Panc1 (cell line): ENCODE data around the gene MRPL33. TPM values are rescaled to one million over a fixed set of nuclear protein-coding genes. Genes with fewer than 3 reads are reported as not detected.

Experiments used
- ATAC-seq: fragments of 200-7000 bp; cut with Tn5 transposase; 2 replicates; pipeline ENCODE4 v1.9.1; 2020; ENCODE audit warnings: mild to moderate bottlenecking, moderate library complexity
- BruUV-seq: library from RNA; stranded (reverse); fragments of 400-500 nt; replicated peaks from 2 replicates; lab custom pipeline; 2021; lab: Mats Ljungman, UMichigan
- CTCF ChIA-PET: fragments of 300-600 bp; sonication (Branson Sonifier 250); formaldehyde crosslinking; loops from one replicate; lab custom pipeline; 2022; ENCODE audit warnings: antibody characterized with exemption; lab: Charles Lee
- POLR2A ChIA-PET: fragments of 300-600 bp; sonication (Branson Sonifier 250); formaldehyde crosslinking; loops from one replicate; lab custom pipeline; 2022; ENCODE audit warnings: antibody characterized with exemption; lab: Charles Lee
- DNase-seq: peaks from one replicate; pipeline ENCODE4 v3.0.0-alpha.2; 2010; ENCODE audit warnings: low read depth, low spot score
- H3K27ac ChIP-seq: 2 replicates; pipeline ENCODE4 v1.5.1; 2011; ENCODE audit warnings: mild to moderate bottlenecking, low read length, inconsistent platforms
- H3K27me3 ChIP-seq: fragments of 200-500 bp; sonication (Bioruptor generic); 2 replicates; pipeline ENCODE4 v1.6.0; 2014; ENCODE audit warnings: low read length, inconsistent platforms; ENCODE audit not compliant: control insufficient read depth, insufficient read depth
- H3K36me3 ChIP-seq: fragments of 200-500 bp; sonication (Bioruptor generic); 2 replicates; pipeline ENCODE4 v1.5.1; 2014; ENCODE audit warnings: inconsistent platforms, mild to moderate bottlenecking, low read length, moderate library complexity; ENCODE audit not compliant: control insufficient read depth, insufficient read depth
- H3K4me1 ChIP-seq: 2 replicates; pipeline ENCODE4 v1.5.1; 2011; ENCODE audit warnings: inconsistent platforms, mild to moderate bottlenecking, low read length, moderate library complexity; ENCODE audit not compliant: control insufficient read depth, insufficient read depth
- H3K4me3 ChIP-seq, 2 experiments: 2 replicates each; pipeline ENCODE4 v1.5.1; 2011 to 2012; ENCODE audit warnings: low read depth in 2 of 2, low read length in 2 of 2, mild to moderate bottlenecking in 2 of 2, inconsistent platforms in 1 of 2, moderate library complexity in 1 of 2
- H3K9me3 ChIP-seq: fragments of 200-500 bp; sonication (Bioruptor generic); 2 replicates; pipeline ENCODE4 v1.5.1; 2014; ENCODE audit warnings: low read depth, mild to moderate bottlenecking, inconsistent platforms, low read length, moderate library complexity; ENCODE audit not compliant: control insufficient read depth, insufficient read depth
- POLR2AphosphoS5 ChIP-seq: IDR thresholded peaks from 2 replicates; pipeline ENCODE4 v1.6.1; 2012; ENCODE audit warnings: mild to moderate bottlenecking, low read depth, low read length, moderate library complexity
- REST ChIP-seq, 2 experiments: IDR thresholded peaks; 2 replicates each; pipeline ENCODE4 v1.6.1; 2011 to 2012; ENCODE audit warnings: low read depth in 2 of 2, control low read depth in 1 of 2, low read length in 1 of 2, mild to moderate bottlenecking in 1 of 2, moderate library complexity in 1 of 2; ENCODE audit not compliant: insufficient read depth in 1 of 2
- SIN3A ChIP-seq: IDR thresholded peaks from 2 replicates; pipeline ENCODE4 v1.6.1; 2012; ENCODE audit warnings: low read depth, mild to moderate bottlenecking, low read length, moderate library complexity, borderline replicate concordance; ENCODE audit not compliant: insufficient read depth
- TCF7L2 ChIP-seq: IDR thresholded peaks from 2 replicates; pipeline ENCODE4 v1.6.1; 2011; ENCODE audit warnings: mild to moderate bottlenecking, low read depth, low read length, inconsistent platforms
- in situ Hi-C: cut with HindIII; loops from 2 replicates; pipeline ENCODE4 v1.10.0; 2016; ENCODE audit warnings: low sequenced_read_pairs, low pct_unique_long_range_greater_than_20kb
- intact Hi-C: fragments of 100-400 bp; cut with micrococcal nuclease; formaldehyde crosslinking; loops from one replicate; pipeline ENCODE4 v1.10.0; 2022; ENCODE audit not compliant: unreplicated experiment
- total RNA-seq: library from RNA; stranded (reverse); gene quantifications from one replicate; pipeline ENCODE4 v1.2.1, GENCODE V29; 2021; ENCODE audit not compliant: unreplicated experiment
- TF ChIP-seq, protein P1 (sequence below): fragments of 450-650 bp; IDR thresholded peaks from 2 replicates; pipeline ENCODE4 v1.5.1; 2017; ENCODE audit warnings: mild to moderate bottlenecking

MRPL33 gene
- total RNA-seq, 1 experiment from 2014 or later: 61.6 TPM

- Histone ChIP-seq H3K27ac (no peak overlapping the region), H3K4me1 (peaks cover 5% of the 10 kb centered on the region), H3K4me3 (no peak overlapping the region), H3K9me3 (no peaks in the 10 kb centered on the region; the same call in 1 of the 2 replicates), H3K36me3 (no peaks in the 10 kb centered on the region), H3K27me3 (no peaks in the 10 kb centered on the region)
- ChIA-PET CTCF (no interaction called here), POLR2A (no interaction called here)
- in situ Hi-C loops: no loop called here
- intact Hi-C loops: no loop called here
- TF ChIP-seq SIN3A (no peak), TCF7L2 (no peak), REST (IDR thresholded peaks at IDR 0.05; ENCODE audit: insufficient read depth in 1 of 2, low read depth in 2 of 2, low read length in 1 of 2) (no peak), POLR2AphosphoS5 (no peak)
- TF ChIP-seq, protein P1, sequence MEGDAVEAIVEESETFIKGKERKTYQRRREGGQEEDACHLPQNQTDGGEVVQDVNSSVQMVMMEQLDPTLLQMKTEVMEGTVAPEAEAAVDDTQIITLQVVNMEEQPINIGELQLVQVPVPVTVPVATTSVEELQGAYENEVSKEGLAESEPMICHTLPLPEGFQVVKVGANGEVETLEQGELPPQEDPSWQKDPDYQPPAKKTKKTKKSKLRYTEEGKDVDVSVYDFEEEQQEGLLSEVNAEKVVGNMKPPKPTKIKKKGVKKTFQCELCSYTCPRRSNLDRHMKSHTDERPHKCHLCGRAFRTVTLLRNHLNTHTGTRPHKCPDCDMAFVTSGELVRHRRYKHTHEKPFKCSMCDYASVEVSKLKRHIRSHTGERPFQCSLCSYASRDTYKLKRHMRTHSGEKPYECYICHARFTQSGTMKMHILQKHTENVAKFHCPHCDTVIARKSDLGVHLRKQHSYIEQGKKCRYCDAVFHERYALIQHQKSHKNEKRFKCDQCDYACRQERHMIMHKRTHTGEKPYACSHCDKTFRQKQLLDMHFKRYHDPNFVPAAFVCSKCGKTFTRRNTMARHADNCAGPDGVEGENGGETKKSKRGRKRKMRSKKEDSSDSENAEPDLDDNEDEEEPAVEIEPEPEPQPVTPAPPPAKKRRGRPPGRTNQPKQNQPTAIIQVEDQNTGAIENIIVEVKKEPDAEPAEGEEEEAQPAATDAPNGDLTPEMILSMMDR: no peak
- no peak for DNase-seq
- no TSS peak for BruUV-seq
- ATAC-seq: no peak
Measured at GRCh38 chr2:27795868-27796277, 24.4 kb downstream of the MRPL33 start.

DNA sequence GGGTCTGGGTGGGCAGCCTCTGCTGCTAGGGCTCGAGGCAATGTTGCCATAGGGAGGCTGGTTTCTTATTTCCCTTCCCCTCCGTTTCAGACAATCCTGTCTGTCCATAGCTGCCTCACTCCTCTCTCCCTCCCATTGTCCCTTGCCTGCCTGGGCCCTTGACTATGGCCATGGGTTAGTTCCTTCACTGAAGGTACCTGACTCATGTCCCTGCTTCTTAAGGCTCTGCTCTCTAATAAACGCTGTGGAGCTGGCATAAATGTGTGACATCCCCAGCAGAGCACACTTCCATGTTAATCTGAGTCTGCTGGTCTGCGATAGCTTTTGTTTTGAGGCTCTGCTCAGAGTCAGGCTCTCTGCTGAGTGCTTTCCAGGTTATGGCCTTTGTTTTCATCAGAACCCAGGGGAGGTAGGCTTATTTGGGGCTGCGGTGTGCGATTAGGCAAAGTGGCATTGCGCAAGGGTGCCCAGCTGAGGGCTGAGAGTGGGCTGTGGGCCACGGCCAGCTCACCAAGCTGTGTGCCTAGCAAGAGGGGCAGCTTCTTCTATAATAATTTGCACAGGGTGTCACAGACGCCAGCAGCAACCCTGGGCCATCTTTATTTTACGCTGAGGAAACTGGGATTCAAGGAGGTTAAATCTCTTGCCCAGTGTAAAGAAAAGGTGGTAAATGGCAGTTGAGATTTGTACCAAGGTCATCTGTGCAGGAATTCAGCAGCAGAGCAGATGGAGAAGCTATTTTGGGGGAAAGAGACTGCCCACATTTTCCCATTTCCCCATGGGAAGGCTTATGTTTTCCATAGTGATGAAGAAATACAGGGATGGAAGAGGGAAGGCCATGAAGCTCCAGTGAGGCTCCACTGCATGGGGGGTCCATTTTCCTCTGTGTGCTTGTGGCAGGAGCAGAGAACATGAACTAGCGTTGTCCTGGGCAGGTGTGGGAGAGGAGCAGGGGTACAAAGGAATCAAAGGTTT is 25.6 kb downstream of the MRPL33 start:
- no peak for DNase-seq
- no peaks in the 10 kb centered on the region for H3K27me3 ChIP-seq
- H3K36me3 ChIP-seq: no peaks in the 10 kb centered on the region
- H3K27ac ChIP-seq: no peak overlapping the region
- ATAC-seq: no peak
- POLR2A ChIA-PET: no interaction called here
- no peaks in the 10 kb centered on the region for H3K9me3 ChIP-seq
- no peak for TF ChIP-seq POLR2AphosphoS5
- TF ChIP-seq, protein P1: no peak
- no peak for TF ChIP-seq SIN3A
- no peak for TF ChIP-seq REST (IDR thresholded peaks at IDR 0.05; ENCODE audit: insufficient read depth in 1 of 2, low read depth in 2 of 2, low read length in 1 of 2)
- TF ChIP-seq TCF7L2: no peak
- peaks cover 5% of the 10 kb centered on the region for H3K4me1 ChIP-seq
- intact Hi-C loops (no loop called here), in situ Hi-C loops (no loop called here)
- CTCF ChIA-PET: no interaction called here
- no peak overlapping the region for H3K4me3 ChIP-seq
- BruUV-seq: no TSS peak
